IPS-NIHi11 (cell line): ENCODE results near the gene NAPA.
A peak's percentile ranks its signal among the peaks of the same experiment; 100 is the strongest.

Experiments
- DNase-seq: peaks from one replicate; pipeline ENCODE4 v3.0.0; 2012; ENCODE audit warnings: mixed read lengths, low spot score

NAPA gene

GRCh38 chr19:47514869-47515588, at the start of gene NAPA:
Gene NAPA (minus strand): TSS chr19:47515063. CDS start chr19:47514940, 123 bp downstream.
- peak; percentile 99 for DNase-seq

- no peak for DNase-seq
These were observed 49.2 kb upstream of the NAPA start for GRCh38 chr19:47564081-47564480.

- no peak for DNase-seq
These were observed 46.7 kb upstream of the NAPA start for GRCh38 chr19:47561440-47562057.

- DNase-seq = no peak
These were observed 46.1 kb upstream of the NAPA start for GRCh38 chr19:47560999-47561398.

GRCh38 chr19:47550129-47550528, 35.3 kb upstream of the NAPA start:
- no peak for DNase-seq

- no peak for DNase-seq
These were observed 34.5 kb upstream of the NAPA start for GRCh38 chr19:47549261-47549862.

GRCh38 chr19:47547199-47547598, 32.3 kb upstream of the NAPA start:
- DNase-seq = no peak

- DNase-seq = no peak
These were observed 30.4 kb upstream of the NAPA start for GRCh38 chr19:47545061-47545948.

GRCh38 chr19:47544476-47544875, 29.6 kb upstream of the NAPA start:
- no peak for DNase-seq

GRCh38 chr19:47544075-47544474, 29.2 kb upstream of the NAPA start:
- DNase-seq = no peak

- DNase-seq = no peak
These were observed 27.2 kb upstream of the NAPA start for GRCh38 chr19:47542030-47542475.

- DNase-seq = no peak
These were observed 26.7 kb upstream of the NAPA start for GRCh38 chr19:47541518-47541917.

GRCh38 chr19:47540748-47541147, 25.9 kb upstream of the NAPA start:
- peak; percentile 65 for DNase-seq

- no peak for DNase-seq
These were observed 25.0 kb upstream of the NAPA start for GRCh38 chr19:47539747-47540311.

GRCh38 chr19:47538812-47539211, 23.9 kb upstream of the NAPA start:
- no peak for DNase-seq

GRCh38 chr19:47537493-47537892, 22.6 kb upstream of the NAPA start:
- no peak for DNase-seq

- DNase-seq = no peak
These were observed 19.8 kb upstream of the NAPA start for GRCh38 chr19:47534628-47535027.

- no peak for DNase-seq
These were observed 17.0 kb upstream of the NAPA start for GRCh38 chr19:47531640-47532387.

GRCh38 chr19:47529018-47529742, 14.3 kb upstream of the NAPA start:
- no peak for DNase-seq

- DNase-seq = no peak
These were observed 11.9 kb upstream of the NAPA start for GRCh38 chr19:47526798-47527197.

GRCh38 chr19:47523473-47523872, 8.6 kb upstream of the NAPA start:
- no peak for DNase-seq
